Neural progenitor cell (in vitro differentiated cells): ENCODE data around the gene BMF. TPM values are rescaled to one million over a fixed set of nuclear protein-coding genes. Genes with fewer than 3 reads are reported as not detected.

Source experiments
- DNase-seq: peaks from one replicate; pipeline ENCODE4 v3.0.0-alpha.2; 2016; ENCODE audit warnings: low spot score
- H2AFZ ChIP-seq: fragments of 200-600 bp; sonication (generic); replicated peaks from 2 replicates; pipeline ENCODE4 v1.6.1; 2016; ENCODE audit warnings: antibody characterized with exemption
- H3F3A ChIP-seq: fragments of 200-600 bp; sonication (generic); 2 replicates; pipeline ENCODE4 v1.6.1; 2016; ENCODE audit warnings: antibody characterized with exemption, low read depth
- H3K27ac ChIP-seq: fragments of 200-600 bp; sonication (generic); 2 replicates; pipeline ENCODE4 v1.5.1; 2016; ENCODE audit warnings: mild to moderate bottlenecking
- H3K27me3 ChIP-seq: fragments of 200-600 bp; sonication (generic); 2 replicates; pipeline ENCODE4 v1.6.1; 2016; ENCODE audit warnings: mild to moderate bottlenecking, moderate library complexity
- H3K36me3 ChIP-seq: fragments of 200-600 bp; sonication (generic); 2 replicates; pipeline ENCODE4 v1.5.1; 2016
- H3K4me1 ChIP-seq: fragments of 200-600 bp; sonication (generic); 2 replicates; pipeline ENCODE4 v1.6.1; 2016; ENCODE audit warnings: mixed run types
- H3K4me2 ChIP-seq: fragments of 200-600 bp; sonication (generic); 2 replicates; pipeline ENCODE4 v1.6.1; 2016
- H3K4me3 ChIP-seq: fragments of 200-600 bp; sonication (generic); 2 replicates; pipeline ENCODE4 v1.5.1; 2016
- H3K79me2 ChIP-seq: fragments of 200-600 bp; sonication (generic); 2 replicates; pipeline ENCODE4 v1.6.1; 2016; ENCODE audit warnings: low read depth
- H3K9ac ChIP-seq: fragments of 200-600 bp; sonication (generic); 2 replicates; pipeline ENCODE4 v1.6.1; 2016
- H3K9me3 ChIP-seq: fragments of 200-600 bp; sonication (generic); 2 replicates; pipeline ENCODE4 v1.5.1; 2016; ENCODE audit warnings: low read depth
- H4K20me1 ChIP-seq: fragments of 200-600 bp; sonication (generic); 2 replicates; pipeline ENCODE4 v1.6.1; 2016; ENCODE audit warnings: low read depth
- H3K27ac Mint-ChIP-seq: 3 replicates; pipeline ENCODE4 v1.8.0; 2021; ENCODE audit warnings: mixed read lengths
- H3K27me3 Mint-ChIP-seq: 2 replicates; pipeline ENCODE4 v1.8.0; 2022; ENCODE audit warnings: low read depth, mild to moderate bottlenecking, inconsistent platforms, moderate library complexity, mixed read lengths; ENCODE audit not compliant: insufficient read depth
- H3K36me3 Mint-ChIP-seq: 3 replicates; pipeline ENCODE4 v1.8.0; 2021; ENCODE audit warnings: mixed read lengths
- H3K4me1 Mint-ChIP-seq: 3 replicates; pipeline ENCODE4 v1.8.0; 2021; ENCODE audit warnings: mixed read lengths
- H3K4me3 Mint-ChIP-seq: 3 replicates; pipeline ENCODE4 v1.8.0; 2021; ENCODE audit warnings: mild to moderate bottlenecking, moderate library complexity, mixed read lengths
- H3K9me3 Mint-ChIP-seq: 3 replicates; pipeline ENCODE4 v1.8.0; 2020; ENCODE audit warnings: mixed read lengths
- EZH2 ChIP-seq: fragments of 200-600 bp; sonication (generic); IDR thresholded peaks from 2 replicates; pipeline ENCODE4 v1.6.1; 2017; ENCODE audit warnings: antibody characterized with exemption, mild to moderate bottlenecking, moderate library complexity
- EZH2phosphoT487 ChIP-seq: fragments of 200-600 bp; sonication (generic); IDR thresholded peaks from 2 replicates; pipeline ENCODE4 v1.6.1; 2017; ENCODE audit warnings: antibody characterized with exemption
- total RNA-seq: library from RNA; depleted of rRNA; stranded (reverse); fragments of >200 nt; gene quantifications from 2 replicates; pipeline ENCODE4 v1.2.3, GENCODE V29; 2015; ENCODE audit warnings: low replicate concordance
- TF ChIP-seq, protein P1 (sequence below): fragments of 200-600 bp; sonication (generic); IDR thresholded peaks from 2 replicates; pipeline ENCODE4 v1.5.1; 2017; ENCODE audit warnings: antibody characterized with exemption, mild to moderate bottlenecking

The BMF gene
- total RNA-seq, 1 donor from 2014 or later, result 8.0 TPM

DNA sequence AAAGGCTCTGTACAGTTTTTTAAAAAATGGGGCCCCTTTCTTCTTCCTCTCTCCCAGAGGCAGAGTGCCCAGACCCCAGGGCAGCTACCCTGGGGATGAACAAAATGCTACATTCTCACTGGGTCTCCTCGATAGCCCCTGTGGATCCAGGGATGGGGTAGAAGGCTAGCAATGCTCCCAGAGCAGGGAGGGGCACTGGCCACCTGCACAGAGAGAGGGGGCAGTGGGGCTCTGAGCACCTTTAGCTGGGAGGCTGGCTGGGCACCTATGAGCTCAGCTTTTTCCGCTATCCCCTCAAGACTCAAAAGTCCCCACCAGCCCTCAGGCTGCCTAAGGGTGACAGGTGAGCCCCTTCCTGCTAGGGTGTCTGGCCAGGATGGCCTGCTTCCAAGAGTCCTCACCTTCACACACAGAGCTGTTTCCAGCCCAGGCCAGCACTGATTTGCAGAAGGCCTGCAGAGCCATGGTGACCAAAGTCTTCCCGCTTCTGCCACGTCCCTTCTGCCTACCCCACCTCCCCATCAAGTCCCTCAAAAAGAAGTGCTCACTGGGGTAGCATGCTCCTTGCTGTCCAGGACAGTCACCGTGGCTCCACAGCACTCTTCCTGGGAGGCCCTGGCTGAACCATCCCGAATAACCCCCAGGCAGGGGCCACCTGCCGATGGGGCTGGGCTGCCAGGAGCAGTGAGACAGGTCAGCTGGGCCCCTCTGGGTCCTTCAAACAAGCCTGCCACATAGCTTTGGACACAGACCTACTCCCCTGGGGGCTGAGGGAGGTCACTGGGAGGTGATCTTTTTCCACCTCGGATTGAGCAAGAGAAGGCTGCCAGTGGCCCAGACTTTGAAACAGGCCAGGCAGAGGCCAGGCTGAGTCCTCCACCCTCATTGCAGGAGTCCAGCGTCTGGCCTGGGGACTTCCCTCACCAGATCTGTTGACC is 20.4 kb downstream of the BMF start:
- Histone ChIP-seq H3K79me2 (no peaks in the 10 kb centered on the region), H3K4me3 (peak overlapping the region; percentile 31), H3K9me3 (no peaks in the 10 kb centered on the region), H3K4me1 (peaks cover 65% of the 10 kb centered on the region), H3K4me2 (peak overlapping the region; percentile 75), H2AFZ (no peak overlapping the region), H3K36me3 (no peaks in the 10 kb centered on the region), H3K27ac (peak overlapping the region; percentile 38), H3K9ac (no peak overlapping the region), H4K20me1 (peaks cover 58% of the 10 kb centered on the region), H3K27me3 (peaks cover 38% of the 10 kb centered on the region), H3F3A (peaks cover 50% of the 10 kb centered on the region)
- Mint-ChIP-seq H3K36me3 (peaks cover 12% of the 10 kb centered on the region), H3K27me3 (peaks cover 9% of the 10 kb centered on the region), H3K9me3 (no peaks in the 10 kb centered on the region), H3K4me3 (peak overlapping the region; percentile 70), H3K27ac (peak overlapping the region; percentile 92), H3K4me1 (peaks cover 96% of the 10 kb centered on the region)
- DNase-seq, result no peak
- TF ChIP-seq, protein P1, sequence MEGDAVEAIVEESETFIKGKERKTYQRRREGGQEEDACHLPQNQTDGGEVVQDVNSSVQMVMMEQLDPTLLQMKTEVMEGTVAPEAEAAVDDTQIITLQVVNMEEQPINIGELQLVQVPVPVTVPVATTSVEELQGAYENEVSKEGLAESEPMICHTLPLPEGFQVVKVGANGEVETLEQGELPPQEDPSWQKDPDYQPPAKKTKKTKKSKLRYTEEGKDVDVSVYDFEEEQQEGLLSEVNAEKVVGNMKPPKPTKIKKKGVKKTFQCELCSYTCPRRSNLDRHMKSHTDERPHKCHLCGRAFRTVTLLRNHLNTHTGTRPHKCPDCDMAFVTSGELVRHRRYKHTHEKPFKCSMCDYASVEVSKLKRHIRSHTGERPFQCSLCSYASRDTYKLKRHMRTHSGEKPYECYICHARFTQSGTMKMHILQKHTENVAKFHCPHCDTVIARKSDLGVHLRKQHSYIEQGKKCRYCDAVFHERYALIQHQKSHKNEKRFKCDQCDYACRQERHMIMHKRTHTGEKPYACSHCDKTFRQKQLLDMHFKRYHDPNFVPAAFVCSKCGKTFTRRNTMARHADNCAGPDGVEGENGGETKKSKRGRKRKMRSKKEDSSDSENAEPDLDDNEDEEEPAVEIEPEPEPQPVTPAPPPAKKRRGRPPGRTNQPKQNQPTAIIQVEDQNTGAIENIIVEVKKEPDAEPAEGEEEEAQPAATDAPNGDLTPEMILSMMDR, result no peak
- TF ChIP-seq EZH2phosphoT487 (no peak), EZH2 (no peak)

DNA sequence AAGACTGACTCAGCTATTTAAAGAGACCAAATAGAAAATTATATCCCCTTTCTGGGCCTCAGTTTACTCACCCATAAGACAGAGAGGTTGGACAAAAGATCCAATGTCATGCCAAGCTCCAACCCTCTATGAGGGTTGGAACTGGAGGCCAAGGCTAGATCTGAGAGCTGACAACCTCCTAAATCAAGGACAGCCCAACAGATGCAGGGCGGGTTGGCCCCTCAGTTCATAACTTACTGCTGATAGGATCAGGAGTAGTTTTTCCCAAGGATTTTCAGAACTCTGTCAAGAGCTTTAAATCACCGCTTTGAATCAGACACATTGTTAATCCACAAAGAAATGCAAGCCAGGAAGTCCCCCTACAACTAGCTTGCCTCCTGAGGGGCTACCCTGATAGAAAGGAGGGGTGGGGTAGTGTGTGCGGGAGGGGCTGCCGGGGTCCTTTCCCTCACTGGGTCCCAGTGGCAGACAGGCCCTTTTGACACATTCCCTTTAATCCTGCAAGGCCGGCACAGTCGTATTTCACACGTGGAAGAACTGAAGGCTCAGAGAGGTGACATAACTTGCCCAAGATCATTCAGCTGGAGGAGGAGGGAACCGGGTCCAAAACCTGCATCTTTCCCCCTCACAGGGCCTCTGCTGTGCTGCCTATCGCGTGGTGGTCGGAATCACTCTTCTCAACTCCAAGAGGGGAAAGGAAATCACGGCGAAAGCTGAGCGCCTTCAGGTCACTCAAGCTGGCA is 21.4 kb downstream of the BMF start:
- Histone ChIP-seq H3K4me3 (no peak overlapping the region), H3K4me1 (peaks cover 59% of the 10 kb centered on the region), H3K9me3 (no peaks in the 10 kb centered on the region), H4K20me1 (peaks cover 48% of the 10 kb centered on the region), H3K79me2 (no peaks in the 10 kb centered on the region), H3K9ac (no peak overlapping the region), H3K36me3 (no peaks in the 10 kb centered on the region), H3K4me2 (peak overlapping the region; percentile 39), H3F3A (peaks cover 46% of the 10 kb centered on the region), H3K27me3 (peaks cover 48% of the 10 kb centered on the region), H2AFZ (no peak overlapping the region), H3K27ac (no peak overlapping the region)
- TF ChIP-seq, protein P1, result no peak
- TF ChIP-seq EZH2, result no peak
- TF ChIP-seq EZH2phosphoT487, result no peak
- peak overlapping the region; percentile 91 for H3K27ac Mint-ChIP-seq
- H3K36me3 Mint-ChIP-seq, result peaks cover 12% of the 10 kb centered on the region
- DNase-seq, result peak; percentile 44
- peak overlapping the region; percentile 52 for H3K4me3 Mint-ChIP-seq
- H3K27me3 Mint-ChIP-seq, result peaks cover 7% of the 10 kb centered on the region
- H3K9me3 Mint-ChIP-seq, result no peaks in the 10 kb centered on the region
- peaks cover 96% of the 10 kb centered on the region for H3K4me1 Mint-ChIP-seq

DNA sequence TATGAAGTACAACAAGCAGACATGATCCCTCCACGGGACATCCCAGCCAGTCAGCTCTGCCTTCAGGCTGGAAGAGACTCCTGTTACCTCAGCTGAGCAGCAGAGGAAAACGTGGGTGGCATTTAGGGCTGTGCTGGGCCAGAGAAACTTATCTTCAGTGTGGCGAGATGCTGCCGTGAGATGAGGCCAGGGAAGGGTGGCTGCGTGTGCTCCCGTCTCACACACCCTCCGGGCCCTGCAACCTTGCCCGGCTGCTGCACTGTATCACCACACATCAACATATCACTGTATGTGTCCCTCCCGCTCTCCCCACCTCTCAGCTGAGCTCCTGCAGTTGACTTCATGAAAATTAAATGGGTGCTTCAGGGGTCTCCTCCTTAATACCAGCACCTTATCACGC is 23.4 kb downstream of the BMF start:
- peak overlapping the region; percentile 43 for H3K4me3 Mint-ChIP-seq

More for the DNA sequence above, 23.4 kb downstream of the BMF start:
- peak overlapping the region; percentile 84 for H3K27ac Mint-ChIP-seq
- peaks cover 95% of the 10 kb centered on the region for H3K4me1 Mint-ChIP-seq
- peaks cover 42% of the 10 kb centered on the region for H3F3A ChIP-seq
- no peaks in the 10 kb centered on the region for H3K9me3 Mint-ChIP-seq
- H4K20me1 ChIP-seq, result peaks cover 28% of the 10 kb centered on the region
- H2AFZ ChIP-seq, result no peak overlapping the region
- no peak overlapping the region for H3K27ac ChIP-seq
- H3K27me3 ChIP-seq, result peaks cover 44% of the 10 kb centered on the region
- TF ChIP-seq EZH2 (no peak), EZH2phosphoT487 (no peak)
- TF ChIP-seq, protein P1, result no peak
- H3K4me2 ChIP-seq, result no peak overlapping the region
- no peak overlapping the region for H3K9ac ChIP-seq
- no peaks in the 10 kb centered on the region for H3K36me3 ChIP-seq
- peaks cover 7% of the 10 kb centered on the region for H3K27me3 Mint-ChIP-seq
- peaks cover 4% of the 10 kb centered on the region for H3K36me3 Mint-ChIP-seq
- H3K9me3 ChIP-seq, result no peaks in the 10 kb centered on the region
- no peak for DNase-seq
- no peaks in the 10 kb centered on the region for H3K79me2 ChIP-seq
- H3K4me1 ChIP-seq, result peaks cover 59% of the 10 kb centered on the region
- no peak overlapping the region for H3K4me3 ChIP-seq
